HepG2 (cell line): ENCODE results near the gene SUMO1. TPM values are rescaled to one million over a fixed set of nuclear protein-coding genes. Genes with fewer than 3 reads are reported as not detected.

ENCODE experiments used
- BCL6 ChIP-seq: IDR thresholded peaks from 2 replicates; pipeline ENCODE4 v1.6.1; 2016; ENCODE audit warnings: missing genetic modification reagents, missing compliant biosample characterization
- GPN1 ChIP-seq: sonication (generic); formaldehyde crosslinking; IDR thresholded peaks from 2 replicates; pipeline ENCODE4 v1.5.1; 2020; ENCODE audit warnings: missing genetic modification reagents, borderline replicate concordance
- MATR3 ChIP-seq: sonication (generic); formaldehyde crosslinking; IDR thresholded peaks from 2 replicates; pipeline ENCODE4 v1.4.0; 2020; ENCODE audit warnings: missing genetic modification reagents
- MLLT10 ChIP-seq: sonication (generic); formaldehyde crosslinking; IDR thresholded peaks from 2 replicates; pipeline ENCODE4 v1.4.0; 2020; ENCODE audit warnings: missing genetic modification reagents
- NAIF1 ChIP-seq: sonication (generic); formaldehyde crosslinking; IDR thresholded peaks from 2 replicates; pipeline ENCODE4 v1.5.0; 2020; ENCODE audit warnings: mild to moderate bottlenecking, missing genetic modification reagents, borderline replicate concordance
- ZFP36L2 ChIP-seq: sonication (generic); formaldehyde crosslinking; IDR thresholded peaks from 2 replicates; pipeline ENCODE4 v1.4.0; 2020; ENCODE audit warnings: missing genetic modification reagents
- ZNF616 ChIP-seq: sonication (generic); formaldehyde crosslinking; IDR thresholded peaks from 2 replicates; pipeline ENCODE4 v1.5.0; 2020; ENCODE audit warnings: low read depth, mild to moderate bottlenecking, missing genetic modification reagents
- ZZZ3 ChIP-seq: sonication (generic); formaldehyde crosslinking; IDR thresholded peaks from 2 replicates; pipeline ENCODE4 v1.4.0; 2020; ENCODE audit warnings: missing genetic modification reagents, mild to moderate bottlenecking, borderline replicate concordance
- polyA plus RNA-seq, 8 experiments: library from polyadenylated mRNA; depleted of rRNA in 3 of 8; stranded (reverse) in 7 of 8; unstranded in 1 of 8; fragments of >200 nt; fragmentation: Illumina TruSeq in 4 of 8; extraction: Trizol in 4 of 8; gene quantifications; 2 replicates each; pipeline versions ENCODE4 v1.2.1 to v1.2.3, GENCODE V29; 2011 to 2016; ENCODE audit warnings: low read depth in 4 of 8, missing spikeins in 1 of 8, mixed read lengths in 1 of 8; ENCODE audit not compliant: insufficient read depth in 1 of 8
- total RNA-seq, 5 experiments: library from RNA; depleted of rRNA; stranded (reverse); fragments of >200 nt; fragmentation: Illumina TruSeq; extraction: Trizol; gene quantifications; 2 replicates each; pipeline ENCODE4 v1.2.3, GENCODE V29; 2016; ENCODE audit warnings: low read depth in 1 of 5
- TF ChIP-seq, protein P1 (sequence below): sonication (generic); formaldehyde crosslinking; IDR thresholded peaks from 2 replicates; pipeline ENCODE4 v1.8.1; 2023; ENCODE audit warnings: mild to moderate bottlenecking, moderate library complexity, missing genetic modification reagents
- TF ChIP-seq, protein P2 (sequence below): sonication (generic); formaldehyde crosslinking; IDR thresholded peaks from 2 replicates; pipeline ENCODE4 v1.5.0; 2020; ENCODE audit warnings: missing genetic modification reagents
- TF ChIP-seq, protein P3 (sequence below): sonication (generic); formaldehyde crosslinking; IDR thresholded peaks from 2 replicates; pipeline ENCODE4 v1.9.0; 2021; ENCODE audit warnings: missing genetic modification reagents, mild to moderate bottlenecking, borderline replicate concordance
- TF ChIP-seq, protein P4 (sequence below): sonication (generic); formaldehyde crosslinking; IDR thresholded peaks from 2 replicates; pipeline ENCODE4 v1.4.0; 2020; ENCODE audit warnings: missing genetic modification reagents, borderline replicate concordance
- TF ChIP-seq, protein P5 (sequence below): sonication (generic); formaldehyde crosslinking; IDR thresholded peaks from 2 replicates; pipeline ENCODE4 v1.9.0; 2022; ENCODE audit warnings: missing genetic modification reagents, mild to moderate bottlenecking, borderline replicate concordance
- TF ChIP-seq, protein P6 (sequence below): sonication (generic); formaldehyde crosslinking; IDR thresholded peaks from 2 replicates; pipeline ENCODE4 v1.9.0; 2021; ENCODE audit warnings: missing genetic modification reagents, borderline replicate concordance

SUMO1 gene
- total and polyA plus RNA-seq, 2 of the 13 experiments (the other 11 are each of a cell fraction or from before 2014, with no cell fraction given), result 101 to 173 TPM

DNA sequence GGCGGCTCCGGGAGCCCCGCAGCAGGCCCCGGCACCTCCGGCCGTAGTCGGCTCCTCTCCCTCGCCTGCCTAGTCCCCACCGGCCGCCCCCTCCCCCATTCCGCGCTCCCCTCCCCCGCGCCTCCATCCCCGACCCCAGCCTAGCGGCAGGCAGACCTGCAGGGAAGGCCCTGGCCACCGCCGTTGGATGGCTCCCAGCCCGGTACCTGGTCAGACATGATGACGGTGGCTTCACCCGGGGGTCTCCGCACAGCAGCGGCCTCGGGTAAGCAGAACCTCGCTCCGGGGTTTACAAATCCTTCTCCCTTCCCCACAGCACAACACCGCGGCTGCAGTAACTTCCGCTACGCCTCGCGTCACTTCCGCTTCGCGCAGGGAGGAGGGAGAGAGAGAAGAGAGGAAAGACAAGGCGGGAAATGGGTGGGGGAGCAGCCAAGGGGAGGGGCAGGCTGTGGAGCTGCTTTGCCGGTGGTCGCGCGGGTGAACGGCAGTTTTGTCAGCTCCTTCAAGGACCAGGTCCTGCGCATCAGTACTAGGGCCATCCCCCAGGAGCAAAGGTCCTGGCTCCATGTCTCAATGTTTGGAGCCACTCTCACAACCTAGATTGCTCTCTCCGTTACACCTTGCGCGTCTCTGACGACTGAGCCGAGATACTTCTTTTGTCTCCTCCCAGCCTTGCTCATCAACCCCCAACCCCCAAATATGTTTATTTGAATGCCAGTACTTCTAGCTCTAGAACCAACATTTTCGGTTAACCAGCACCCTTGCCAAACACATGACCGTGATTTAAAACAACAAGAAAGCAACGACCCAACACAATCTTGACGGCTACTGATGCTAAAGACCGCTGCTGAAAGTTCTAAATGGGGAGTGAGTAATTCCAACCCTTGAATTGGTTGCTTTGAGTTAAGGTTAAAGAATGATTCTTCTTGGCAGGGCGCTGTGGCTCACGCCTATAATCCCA lies at the start of gene SUMO1 (continued):
- TF ChIP-seq, protein P1, sequence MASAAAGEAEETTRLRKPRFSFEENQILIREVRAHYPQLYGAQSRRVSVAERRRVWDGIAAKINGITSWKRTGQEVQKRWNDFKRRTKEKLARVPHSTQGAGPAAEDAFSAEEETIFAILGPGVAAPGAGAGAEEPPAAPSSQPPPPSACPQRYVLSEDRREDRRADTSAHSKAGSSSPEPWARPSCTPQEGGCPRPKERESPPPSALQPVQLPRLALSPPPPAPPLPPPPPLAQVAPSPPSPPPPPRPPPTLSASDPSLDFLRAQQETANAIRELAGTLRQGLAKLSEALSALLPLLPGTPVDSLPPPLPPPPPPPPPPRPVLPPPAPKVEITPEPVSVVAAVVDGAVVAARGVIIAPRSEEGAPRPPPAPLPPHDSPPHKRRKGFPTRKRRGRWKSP, result peak; percentile 61; the same call in 1 of the 2 replicates
- TF ChIP-seq, protein P2, sequence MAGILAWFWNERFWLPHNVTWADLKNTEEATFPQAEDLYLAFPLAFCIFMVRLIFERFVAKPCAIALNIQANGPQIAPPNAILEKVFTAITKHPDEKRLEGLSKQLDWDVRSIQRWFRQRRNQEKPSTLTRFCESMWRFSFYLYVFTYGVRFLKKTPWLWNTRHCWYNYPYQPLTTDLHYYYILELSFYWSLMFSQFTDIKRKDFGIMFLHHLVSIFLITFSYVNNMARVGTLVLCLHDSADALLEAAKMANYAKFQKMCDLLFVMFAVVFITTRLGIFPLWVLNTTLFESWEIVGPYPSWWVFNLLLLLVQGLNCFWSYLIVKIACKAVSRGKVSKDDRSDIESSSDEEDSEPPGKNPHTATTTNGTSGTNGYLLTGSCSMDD, result no peak
- TF ChIP-seq, protein P3, sequence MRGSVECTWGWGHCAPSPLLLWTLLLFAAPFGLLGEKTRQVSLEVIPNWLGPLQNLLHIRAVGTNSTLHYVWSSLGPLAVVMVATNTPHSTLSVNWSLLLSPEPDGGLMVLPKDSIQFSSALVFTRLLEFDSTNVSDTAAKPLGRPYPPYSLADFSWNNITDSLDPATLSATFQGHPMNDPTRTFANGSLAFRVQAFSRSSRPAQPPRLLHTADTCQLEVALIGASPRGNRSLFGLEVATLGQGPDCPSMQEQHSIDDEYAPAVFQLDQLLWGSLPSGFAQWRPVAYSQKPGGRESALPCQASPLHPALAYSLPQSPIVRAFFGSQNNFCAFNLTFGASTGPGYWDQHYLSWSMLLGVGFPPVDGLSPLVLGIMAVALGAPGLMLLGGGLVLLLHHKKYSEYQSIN, result no peak
- TF ChIP-seq ZZZ3 (CRISPR knock-in tag), result peak; percentile 76; the same call in 1 of the 2 replicates
- TF ChIP-seq, protein P4, sequence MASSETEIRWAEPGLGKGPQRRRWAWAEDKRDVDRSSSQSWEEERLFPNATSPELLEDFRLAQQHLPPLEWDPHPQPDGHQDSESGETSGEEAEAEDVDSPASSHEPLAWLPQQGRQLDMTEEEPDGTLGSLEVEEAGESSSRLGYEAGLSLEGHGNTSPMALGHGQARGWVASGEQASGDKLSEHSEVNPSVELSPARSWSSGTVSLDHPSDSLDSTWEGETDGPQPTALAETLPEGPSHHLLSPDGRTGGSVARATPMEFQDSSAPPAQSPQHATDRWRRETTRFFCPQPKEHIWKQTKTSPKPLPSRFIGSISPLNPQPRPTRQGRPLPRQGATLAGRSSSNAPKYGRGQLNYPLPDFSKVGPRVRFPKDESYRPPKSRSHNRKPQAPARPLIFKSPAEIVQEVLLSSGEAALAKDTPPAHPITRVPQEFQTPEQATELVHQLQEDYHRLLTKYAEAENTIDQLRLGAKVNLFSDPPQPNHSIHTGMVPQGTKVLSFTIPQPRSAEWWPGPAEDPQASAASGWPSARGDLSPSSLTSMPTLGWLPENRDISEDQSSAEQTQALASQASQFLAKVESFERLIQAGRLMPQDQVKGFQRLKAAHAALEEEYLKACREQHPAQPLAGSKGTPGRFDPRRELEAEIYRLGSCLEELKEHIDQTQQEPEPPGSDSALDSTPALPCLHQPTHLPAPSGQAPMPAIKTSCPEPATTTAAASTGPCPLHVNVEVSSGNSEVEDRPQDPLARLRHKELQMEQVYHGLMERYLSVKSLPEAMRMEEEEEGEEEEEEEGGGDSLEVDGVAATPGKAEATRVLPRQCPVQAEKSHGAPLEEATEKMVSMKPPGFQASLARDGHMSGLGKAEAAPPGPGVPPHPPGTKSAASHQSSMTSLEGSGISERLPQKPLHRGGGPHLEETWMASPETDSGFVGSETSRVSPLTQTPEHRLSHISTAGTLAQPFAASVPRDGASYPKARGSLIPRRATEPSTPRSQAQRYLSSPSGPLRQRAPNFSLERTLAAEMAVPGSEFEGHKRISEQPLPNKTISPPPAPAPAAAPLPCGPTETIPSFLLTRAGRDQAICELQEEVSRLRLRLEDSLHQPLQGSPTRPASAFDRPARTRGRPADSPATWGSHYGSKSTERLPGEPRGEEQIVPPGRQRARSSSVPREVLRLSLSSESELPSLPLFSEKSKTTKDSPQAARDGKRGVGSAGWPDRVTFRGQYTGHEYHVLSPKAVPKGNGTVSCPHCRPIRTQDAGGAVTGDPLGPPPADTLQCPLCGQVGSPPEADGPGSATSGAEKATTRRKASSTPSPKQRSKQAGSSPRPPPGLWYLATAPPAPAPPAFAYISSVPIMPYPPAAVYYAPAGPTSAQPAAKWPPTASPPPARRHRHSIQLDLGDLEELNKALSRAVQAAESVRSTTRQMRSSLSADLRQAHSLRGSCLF (CRISPR knock-in tag), result no peak
- peak; percentile 81; the same call in 1 of the 2 replicates for TF ChIP-seq ZFP36L2 (CRISPR knock-in tag)
- no peak for TF ChIP-seq MLLT10 (CRISPR knock-in tag)
- no peak for TF ChIP-seq GPN1 (CRISPR knock-in tag)
- TF ChIP-seq, protein P5, sequence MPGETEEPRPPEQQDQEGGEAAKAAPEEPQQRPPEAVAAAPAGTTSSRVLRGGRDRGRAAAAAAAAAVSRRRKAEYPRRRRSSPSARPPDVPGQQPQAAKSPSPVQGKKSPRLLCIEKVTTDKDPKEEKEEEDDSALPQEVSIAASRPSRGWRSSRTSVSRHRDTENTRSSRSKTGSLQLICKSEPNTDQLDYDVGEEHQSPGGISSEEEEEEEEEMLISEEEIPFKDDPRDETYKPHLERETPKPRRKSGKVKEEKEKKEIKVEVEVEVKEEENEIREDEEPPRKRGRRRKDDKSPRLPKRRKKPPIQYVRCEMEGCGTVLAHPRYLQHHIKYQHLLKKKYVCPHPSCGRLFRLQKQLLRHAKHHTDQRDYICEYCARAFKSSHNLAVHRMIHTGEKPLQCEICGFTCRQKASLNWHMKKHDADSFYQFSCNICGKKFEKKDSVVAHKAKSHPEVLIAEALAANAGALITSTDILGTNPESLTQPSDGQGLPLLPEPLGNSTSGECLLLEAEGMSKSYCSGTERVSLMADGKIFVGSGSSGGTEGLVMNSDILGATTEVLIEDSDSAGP (CRISPR knock-in tag), result peak; percentile 71
- TF ChIP-seq MATR3 (CRISPR knock-in tag), result no peak
- peak; percentile 18; the same call in 1 of the 2 replicates for TF ChIP-seq BCL6 (CRISPR knock-in tag)
- no peak; the same call in 1 of the 2 replicates for TF ChIP-seq ZNF616 (CRISPR knock-in tag)
- TF ChIP-seq NAIF1 (CRISPR knock-in tag), result no peak
- TF ChIP-seq, protein P6, sequence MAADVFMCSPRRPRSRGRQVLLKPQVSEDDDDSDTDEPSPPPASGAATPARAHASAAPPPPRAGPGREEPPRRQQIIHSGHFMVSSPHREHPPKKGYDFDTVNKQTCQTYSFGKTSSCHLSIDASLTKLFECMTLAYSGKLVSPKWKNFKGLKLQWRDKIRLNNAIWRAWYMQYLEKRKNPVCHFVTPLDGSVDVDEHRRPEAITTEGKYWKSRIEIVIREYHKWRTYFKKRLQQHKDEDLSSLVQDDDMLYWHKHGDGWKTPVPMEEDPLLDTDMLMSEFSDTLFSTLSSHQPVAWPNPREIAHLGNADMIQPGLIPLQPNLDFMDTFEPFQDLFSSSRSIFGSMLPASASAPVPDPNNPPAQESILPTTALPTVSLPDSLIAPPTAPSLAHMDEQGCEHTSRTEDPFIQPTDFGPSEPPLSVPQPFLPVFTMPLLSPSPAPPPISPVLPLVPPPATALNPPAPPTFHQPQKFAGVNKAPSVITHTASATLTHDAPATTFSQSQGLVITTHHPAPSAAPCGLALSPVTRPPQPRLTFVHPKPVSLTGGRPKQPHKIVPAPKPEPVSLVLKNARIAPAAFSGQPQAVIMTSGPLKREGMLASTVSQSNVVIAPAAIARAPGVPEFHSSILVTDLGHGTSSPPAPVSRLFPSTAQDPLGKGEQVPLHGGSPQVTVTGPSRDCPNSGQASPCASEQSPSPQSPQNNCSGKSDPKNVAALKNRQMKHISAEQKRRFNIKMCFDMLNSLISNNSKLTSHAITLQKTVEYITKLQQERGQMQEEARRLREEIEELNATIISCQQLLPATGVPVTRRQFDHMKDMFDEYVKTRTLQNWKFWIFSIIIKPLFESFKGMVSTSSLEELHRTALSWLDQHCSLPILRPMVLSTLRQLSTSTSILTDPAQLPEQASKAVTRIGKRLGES, result no peak
